Common myeloid progenitor, CD34-positive (primary cell): ENCODE measurements around the gene C19orf44.

Source experiments
- CTCF ChIA-PET: fragments of 350-600 bp; sonication (Branson Sonifier 250); formaldehyde crosslinking; loops from one replicate; lab custom pipeline; 2021; ENCODE audit warnings: antibody characterized with exemption; lab: Charles Lee
- POLR2A ChIA-PET: fragments of 350-600 bp; sonication (Branson Sonifier 250); formaldehyde crosslinking; loops from one replicate; lab custom pipeline; 2021; ENCODE audit warnings: antibody characterized with exemption; lab: Charles Lee
- DNase-seq, 3 donors: peaks; one replicate each; pipeline versions ENCODE4 v3.0.0 to v3.0.0-alpha.2; 2013
- H3K27ac ChIP-seq, 2 experiments: 1 replicate in 1 of 2; 2 replicates in 1 of 2; pipeline ENCODE4 v1.7.0; 2013; ENCODE audit warnings: inconsistent platforms in 2 of 2, low read length in 2 of 2, mild to moderate bottlenecking in 2 of 2, low read depth in 1 of 2, moderate library complexity in 1 of 2; ENCODE audit not compliant: severe bottlenecking in 2 of 2, insufficient read depth in 1 of 2, poor library complexity in 1 of 2
- H3K27me3 ChIP-seq, 5 experiments: replicated peaks in 2 of 5; 1 replicate in 3 of 5; 2 replicates in 2 of 5; pipeline versions ENCODE4 v1.6.1 to v1.7.0; 2013; ENCODE audit warnings: low read length in 4 of 5, mild to moderate bottlenecking in 2 of 5, moderate library complexity in 2 of 5, inconsistent platforms in 1 of 5; ENCODE audit not compliant: insufficient read depth in 5 of 5, control insufficient read depth in 4 of 5
- H3K36me3 ChIP-seq, 4 experiments: 1 replicate in 2 of 4; 2 replicates in 2 of 4; pipeline versions ENCODE4 v1.6.1 to v1.7.0; 2013; ENCODE audit warnings: low read length in 3 of 4, control low read depth in 1 of 4, mild to moderate bottlenecking in 1 of 4; ENCODE audit not compliant: control insufficient read depth in 4 of 4, insufficient read depth in 4 of 4
- H3K4me1 ChIP-seq, 4 experiments: 1 replicate in 3 of 4; 2 replicates in 1 of 4; pipeline versions ENCODE4 v1.6.1 to v1.7.1; 2013; ENCODE audit warnings: low read length in 3 of 4, mild to moderate bottlenecking in 3 of 4, control low read depth in 1 of 4, inconsistent platforms in 1 of 4, moderate library complexity in 1 of 4; ENCODE audit not compliant: control insufficient read depth in 4 of 4, insufficient read depth in 4 of 4; ENCODE audit errors: control extremely low read depth in 1 of 4
- H3K4me3 ChIP-seq, 7 experiments: 1 replicate in 4 of 7; 2 replicates in 3 of 7; pipeline versions ENCODE4 v1.5.1 to v1.7.0; 2013; ENCODE audit warnings: mild to moderate bottlenecking in 7 of 7, low read length in 6 of 7, moderate library complexity in 6 of 7, inconsistent platforms in 2 of 7, low read depth in 2 of 7, control low read depth in 1 of 7; ENCODE audit not compliant: insufficient read depth in 4 of 7, control insufficient read depth in 1 of 7; ENCODE audit errors: extremely low read depth in 1 of 7
- H3K9me3 ChIP-seq, 5 experiments: 1 replicate in 4 of 5; 2 replicates in 1 of 5; pipeline versions ENCODE4 v1.6.1 to v1.7.1; 2013; ENCODE audit warnings: low read length in 4 of 5, mild to moderate bottlenecking in 2 of 5, inconsistent platforms in 1 of 5, low read depth in 1 of 5, moderate library complexity in 1 of 5; ENCODE audit not compliant: control insufficient read depth in 4 of 5, insufficient read depth in 2 of 5; ENCODE audit errors: control extremely low read depth in 1 of 5
- WGBS: methylation state at CpG from one replicate; pipeline ENCODE4 v1.1.5; 2013; ENCODE audit not compliant: insufficient coverage; 5-methylcytosine and 5-hydroxymethylcytosine counted together

Gene C19orf44

GRCh38 chr19:16514383-16515019 lies 18.3 kb downstream of the C19orf44 start:
- Histone ChIP-seq H3K4me3 (no peak overlapping the region), H3K27ac (no peak overlapping the region), H3K9me3 (no peaks in the 10 kb centered on the region), H3K36me3 (peaks cover 3 to 55% (median 44%) of the 10 kb centered on the region in 4 experiments), H3K27me3 (no peaks in the 10 kb centered on the region), H3K4me1 (no peaks in the 10 kb centered on the region)
- WGBS = 95% methylated on average over 23 of the region's 24 CpGs
- ChIA-PET POLR2A (interaction anchor here (0.7 kb wide), 1 partner anchor 25 kb away, joined by 4 read pairs; no protein-coding TSS in a partner anchor), CTCF (interaction anchor here (1.6 kb wide), 1 partner anchor 15 kb away, joined by 3 read pairs; no protein-coding TSS in a partner anchor)
- DNase-seq = no peak

GRCh38 chr19:16516381-16516780 lies 20.2 kb downstream of the C19orf44 start:
- ChIA-PET CTCF (interaction anchor here (0.7 to 2.3 kb wide), 4 partner anchors 18 to 84 kb away, joined by 3 to 7 read pairs (median 3); no protein-coding TSS in a partner anchor), POLR2A (no interaction called here)
- H3K27me3 ChIP-seq = no peaks in the 10 kb centered on the region
- 96% methylated on average over 13 of the region's 15 CpGs for WGBS
- H3K27ac ChIP-seq = no peak overlapping the region
- H3K4me3 ChIP-seq = no peak overlapping the region
- no peaks in the 10 kb centered on the region for H3K4me1 ChIP-seq
- H3K9me3 ChIP-seq = no peaks in the 10 kb centered on the region
- DNase-seq = no peak
- peaks cover 3 to 70% (median 57%) of the 10 kb centered on the region in 4 experiments for H3K36me3 ChIP-seq

GRCh38 chr19:16516923-16517610 lies 20.9 kb downstream of the C19orf44 start:
- Histone ChIP-seq H3K4me3 (no peak overlapping the region), H3K27ac (no peak overlapping the region), H3K36me3 (peaks cover 3 to 74% (median 60%) of the 10 kb centered on the region in 4 experiments), H3K9me3 (no peaks in the 10 kb centered on the region), H3K27me3 (no peaks in the 10 kb centered on the region), H3K4me1 (no peaks in the 10 kb centered on the region)
- WGBS = 58% methylated on average over 8 of the region's 14 CpGs
- CTCF ChIA-PET = interaction anchor here (1.1 to 2.3 kb wide), 3 partner anchors 17 to 67 kb away, joined by 3 to 7 read pairs (median 3); no protein-coding TSS in a partner anchor
- POLR2A ChIA-PET = no interaction called here
- DNase-seq = no peak

GRCh38 chr19:16518061-16518460 lies 21.9 kb downstream of the C19orf44 start:
- 92% methylated on average over 9 of the region's 14 CpGs for WGBS
- ChIA-PET CTCF (interaction anchor here (1.1 to 2.3 kb wide), 3 partner anchors 9 to 68 kb away, joined by 3 to 7 read pairs (median 6); no protein-coding TSS in a partner anchor), POLR2A (interaction anchor here (0.5 kb wide), 1 partner anchor 48 kb away, joined by 3 read pairs; no protein-coding TSS in a partner anchor)
- no peak for DNase-seq
- H3K27me3 ChIP-seq = no peaks in the 10 kb centered on the region
- H3K4me3 ChIP-seq = no peak overlapping the region
- no peak overlapping the region for H3K27ac ChIP-seq
- no peaks in the 10 kb centered on the region for H3K9me3 ChIP-seq
- no peaks in the 10 kb centered on the region for H3K4me1 ChIP-seq
- H3K36me3 ChIP-seq = peaks cover 3 to 76% (median 63%) of the 10 kb centered on the region in 4 experiments

- POLR2A ChIA-PET = no interaction called here
- no peak overlapping the region for H3K4me3 ChIP-seq
- H3K4me1 ChIP-seq = no peaks in the 10 kb centered on the region
- DNase-seq = no peak
- H3K27me3 ChIP-seq = no peaks in the 10 kb centered on the region
- H3K27ac ChIP-seq = no peak overlapping the region
- WGBS = 96% methylated on average over 31 of the region's 33 CpGs
- CTCF ChIA-PET = interaction anchor here (1.5 kb wide), 1 partner anchor 9 kb away, joined by 6 read pairs; no protein-coding TSS in a partner anchor
- peaks cover 3 to 77% (median 66%) of the 10 kb centered on the region in 4 experiments for H3K36me3 ChIP-seq
- no peaks in the 10 kb centered on the region for H3K9me3 ChIP-seq
Measured at GRCh38 chr19:16518483-16519229, 22.5 kb downstream of the C19orf44 start.

- 94% methylated on average over 18 of the region's 24 CpGs for WGBS
- no peak overlapping the region for H3K4me3 ChIP-seq
- H3K4me1 ChIP-seq = no peaks in the 10 kb centered on the region
- H3K9me3 ChIP-seq = no peaks in the 10 kb centered on the region
- no peak overlapping the region for H3K27ac ChIP-seq
- CTCF ChIA-PET = interaction anchor here (1.5 kb wide), 1 partner anchor 8 kb away, joined by 6 read pairs; no protein-coding TSS in a partner anchor
- no peaks in the 10 kb centered on the region for H3K27me3 ChIP-seq
- DNase-seq = no peak
- H3K36me3 ChIP-seq = peaks cover 3 to 82% (median 68%) of the 10 kb centered on the region in 4 experiments
- POLR2A ChIA-PET = no interaction called here
Measured at GRCh38 chr19:16519230-16519687, 23.1 kb downstream of the C19orf44 start.
